Glutamatergic neuron (in vitro differentiated cells): ENCODE results near the gene NT5C1A. TPM values are rescaled to one million over a fixed set of nuclear protein-coding genes. Genes with fewer than 3 reads are reported as not detected.

ENCODE experiments used
- DNase-seq: peaks from one replicate; pipeline ENCODE4 v3.0.0; 2022
- H3K27ac Mint-ChIP-seq: one replicate; pipeline ENCODE4 v1.8.0; 2020; ENCODE audit warnings: mild to moderate bottlenecking, mixed read lengths, inconsistent platforms; ENCODE audit not compliant: unreplicated experiment
- H3K27me3 Mint-ChIP-seq: one replicate; pipeline ENCODE4 v1.8.0; 2020; ENCODE audit warnings: mild to moderate bottlenecking, moderate library complexity, mixed read lengths, inconsistent platforms; ENCODE audit not compliant: unreplicated experiment
- H3K36me3 Mint-ChIP-seq: one replicate; pipeline ENCODE4 v1.8.0; 2020; ENCODE audit warnings: mild to moderate bottlenecking, mixed read lengths, inconsistent platforms; ENCODE audit not compliant: unreplicated experiment
- H3K4me1 Mint-ChIP-seq: one replicate; pipeline ENCODE4 v1.8.0; 2020; ENCODE audit warnings: mild to moderate bottlenecking, low read depth, mixed read lengths, inconsistent platforms; ENCODE audit not compliant: unreplicated experiment
- H3K4me3 Mint-ChIP-seq: one replicate; pipeline ENCODE4 v1.8.0; 2020; ENCODE audit warnings: mild to moderate bottlenecking, mixed read lengths, inconsistent platforms; ENCODE audit not compliant: unreplicated experiment
- H3K9me3 Mint-ChIP-seq: one replicate; pipeline ENCODE4 v1.8.0; 2020; ENCODE audit warnings: mild to moderate bottlenecking, moderate library complexity, mixed read lengths, inconsistent platforms; ENCODE audit not compliant: unreplicated experiment
- long read RNA-seq: library from polyadenylated mRNA; unstranded; transcript quantifications from one replicate; pipeline ENCODE4 v2.0.0, GENCODE V29; 2020; ENCODE audit not compliant: unreplicated experiment
- total RNA-seq: library from RNA; stranded (reverse); fragmentation: NEBNext Ultra II Directional; extraction: Animal tissue kit (Norgen Biotek cat#: 25700); gene quantifications from one replicate; pipeline ENCODE4 v1.2.1, GENCODE V29; 2021; ENCODE audit not compliant: unreplicated experiment
- TF ChIP-seq, protein P1 (sequence below): fragments of 200-600 bp; sonication (generic); IDR thresholded peaks from one replicate; pipeline ENCODE4 v1.5.0; 2021; ENCODE audit not compliant: partially characterized antibody, unreplicated experiment

Gene NT5C1A
- not detected for total RNA-seq
- long read RNA-seq = 0 reads

DNA sequence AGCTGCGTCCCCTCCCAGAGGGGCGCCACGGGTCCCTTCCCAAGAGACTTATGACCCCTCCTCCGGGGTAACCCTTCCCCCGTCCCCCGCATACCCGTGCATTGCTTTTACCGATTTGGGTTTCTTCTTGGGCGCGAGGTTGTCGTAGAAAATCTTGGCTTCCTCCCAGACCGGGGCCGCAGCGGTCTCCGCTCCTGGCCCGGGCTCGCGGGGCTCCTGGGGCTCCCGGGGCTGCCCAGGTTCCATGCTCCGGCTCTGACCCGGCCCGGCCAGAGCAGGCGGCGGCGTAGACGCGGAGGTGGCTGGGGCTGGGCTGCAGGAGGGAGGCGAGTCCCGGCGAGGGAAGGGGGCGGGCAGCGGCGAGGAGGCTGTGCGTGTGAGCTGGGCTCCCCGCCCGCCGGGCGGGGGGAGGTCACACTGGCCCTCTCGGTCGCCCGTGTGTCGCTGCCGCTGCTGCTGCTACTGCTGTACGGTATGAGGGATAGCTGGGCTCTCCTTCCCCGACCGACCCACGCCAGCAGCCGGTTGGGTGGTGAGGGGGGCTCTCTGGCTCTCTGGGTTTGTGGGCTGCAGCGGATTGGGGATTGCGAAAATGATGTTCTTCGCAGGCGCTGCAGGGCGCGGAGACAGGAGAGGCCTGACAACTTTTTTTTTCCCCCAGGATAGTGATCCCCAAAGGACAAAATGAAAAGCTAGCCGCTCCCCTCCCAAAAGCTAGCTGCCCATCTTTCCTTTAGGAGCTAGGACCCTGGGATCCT, at the start of gene NT5C1A:
NT5C1A (minus strand) TSS at position 315 of the 758 bp plus-strand sequence; CDS start at position 246, 69 bp downstream.
- Mint-ChIP-seq H3K9me3 (peaks cover 10% of the 10 kb centered on the region), H3K27ac (no peak within 1 kb of the TSS), H3K27me3 (peaks cover 40% of the 10 kb centered on the region), H3K4me3 (peak within 1 kb of the TSS; percentile 87), H3K4me1 (peaks cover 1% of the 10 kb centered on the region), H3K36me3 (peaks cover 6% of the 10 kb centered on the region)
- TF ChIP-seq, protein P1, sequence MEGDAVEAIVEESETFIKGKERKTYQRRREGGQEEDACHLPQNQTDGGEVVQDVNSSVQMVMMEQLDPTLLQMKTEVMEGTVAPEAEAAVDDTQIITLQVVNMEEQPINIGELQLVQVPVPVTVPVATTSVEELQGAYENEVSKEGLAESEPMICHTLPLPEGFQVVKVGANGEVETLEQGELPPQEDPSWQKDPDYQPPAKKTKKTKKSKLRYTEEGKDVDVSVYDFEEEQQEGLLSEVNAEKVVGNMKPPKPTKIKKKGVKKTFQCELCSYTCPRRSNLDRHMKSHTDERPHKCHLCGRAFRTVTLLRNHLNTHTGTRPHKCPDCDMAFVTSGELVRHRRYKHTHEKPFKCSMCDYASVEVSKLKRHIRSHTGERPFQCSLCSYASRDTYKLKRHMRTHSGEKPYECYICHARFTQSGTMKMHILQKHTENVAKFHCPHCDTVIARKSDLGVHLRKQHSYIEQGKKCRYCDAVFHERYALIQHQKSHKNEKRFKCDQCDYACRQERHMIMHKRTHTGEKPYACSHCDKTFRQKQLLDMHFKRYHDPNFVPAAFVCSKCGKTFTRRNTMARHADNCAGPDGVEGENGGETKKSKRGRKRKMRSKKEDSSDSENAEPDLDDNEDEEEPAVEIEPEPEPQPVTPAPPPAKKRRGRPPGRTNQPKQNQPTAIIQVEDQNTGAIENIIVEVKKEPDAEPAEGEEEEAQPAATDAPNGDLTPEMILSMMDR = no peak
- peak; percentile 43 for DNase-seq

DNA sequence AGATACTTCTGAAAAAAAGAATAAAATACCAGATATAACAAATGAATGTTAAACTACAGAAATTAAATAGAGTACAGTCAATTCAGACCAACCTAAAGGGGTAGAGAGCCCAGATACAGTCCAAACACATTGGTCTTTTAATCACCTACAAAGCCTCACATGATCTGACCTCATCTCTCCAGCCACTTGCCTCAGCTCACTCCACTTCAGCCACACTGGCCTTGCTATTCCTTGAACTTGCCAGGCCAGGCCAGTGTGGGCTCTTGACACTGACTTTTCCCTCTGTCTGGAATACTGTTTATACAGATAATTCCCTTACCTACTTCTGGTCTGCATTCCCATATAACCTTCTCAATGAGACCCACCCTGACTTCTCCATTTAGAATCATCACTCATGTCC, 49.8 kb upstream of the NT5C1A start:
- Mint-ChIP-seq H3K9me3 (no peaks in the 10 kb centered on the region), H3K4me1 (no peaks in the 10 kb centered on the region), H3K4me3 (no peak overlapping the region), H3K27me3 (peaks cover 17% of the 10 kb centered on the region), H3K36me3 (no peaks in the 10 kb centered on the region), H3K27ac (no peak overlapping the region)
- DNase-seq = no peak
- TF ChIP-seq, protein P1 = no peak

DNA sequence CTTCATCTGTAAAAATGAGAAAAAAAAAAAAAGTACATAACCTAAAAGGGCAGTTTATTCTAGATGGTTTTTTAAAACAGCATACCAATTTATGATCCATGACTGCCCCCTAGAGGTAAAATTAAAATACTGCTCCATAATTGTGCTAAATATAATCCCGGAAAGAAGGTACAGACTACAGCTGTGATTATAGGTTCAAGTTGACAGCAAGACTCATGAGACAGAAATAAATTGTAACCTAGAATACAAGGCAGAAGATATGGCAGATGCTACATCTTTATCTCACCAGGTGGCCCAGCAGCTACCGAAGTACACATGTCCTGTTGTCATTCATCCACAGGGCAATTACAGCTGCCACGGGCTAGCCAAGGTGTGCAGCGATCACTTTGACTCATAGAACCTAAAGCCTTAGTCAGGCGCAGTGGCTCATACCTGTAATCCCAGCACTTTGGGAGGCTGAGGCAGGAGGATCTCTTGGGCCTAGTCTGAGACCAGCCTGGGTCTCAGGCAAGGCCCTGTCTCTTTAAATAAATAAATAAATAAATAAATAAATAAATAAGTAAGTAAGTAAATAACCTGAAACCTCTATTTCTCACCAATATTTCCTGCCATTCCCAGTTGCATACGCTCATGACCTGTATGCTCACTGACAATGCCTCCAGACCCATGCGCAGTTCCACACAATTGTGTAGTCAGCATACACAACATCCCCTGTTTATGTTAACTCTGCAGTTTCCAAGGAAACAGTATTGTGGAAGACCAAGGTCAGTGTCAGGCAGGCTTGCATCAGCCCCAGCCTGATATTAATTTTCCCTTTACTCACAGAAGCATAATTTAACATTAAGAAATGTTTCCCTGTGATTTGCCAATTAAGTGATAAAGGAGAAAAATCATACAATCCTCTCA, 48.4 kb upstream of the NT5C1A start:
- DNase-seq = no peak
- TF ChIP-seq, protein P1 = peak; percentile 83
- no peaks in the 10 kb centered on the region for H3K4me1 Mint-ChIP-seq
- no peak overlapping the region for H3K27ac Mint-ChIP-seq
- no peaks in the 10 kb centered on the region for H3K36me3 Mint-ChIP-seq
- H3K9me3 Mint-ChIP-seq = no peaks in the 10 kb centered on the region
- H3K4me3 Mint-ChIP-seq = no peak overlapping the region
- peaks cover 16% of the 10 kb centered on the region for H3K27me3 Mint-ChIP-seq

DNA sequence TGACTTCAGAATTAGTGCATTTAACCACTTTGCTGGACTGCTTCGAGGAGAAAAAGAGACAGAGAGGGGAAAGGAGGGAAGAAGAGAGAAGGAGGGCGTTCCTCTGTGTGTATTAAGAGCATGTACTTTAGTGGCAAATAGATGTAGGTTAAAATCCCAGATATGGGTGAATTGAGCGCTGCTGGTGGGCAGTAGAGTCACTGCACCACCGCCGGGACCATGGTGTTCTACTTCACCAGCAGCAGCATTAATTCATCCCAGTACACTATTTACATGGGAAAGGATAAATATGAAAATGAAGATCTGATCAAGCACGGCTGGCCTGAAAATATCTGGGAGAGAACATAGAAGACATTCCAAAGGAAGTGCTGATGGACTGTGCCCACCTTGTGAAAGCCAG, 45.9 kb upstream of the NT5C1A start:
- TF ChIP-seq, protein P1 = no peak
- H3K4me1 Mint-ChIP-seq = no peaks in the 10 kb centered on the region
- no peak overlapping the region for H3K27ac Mint-ChIP-seq
- no peaks in the 10 kb centered on the region for H3K36me3 Mint-ChIP-seq
- no peak for DNase-seq
- peaks cover 7% of the 10 kb centered on the region for H3K27me3 Mint-ChIP-seq
- no peak overlapping the region for H3K4me3 Mint-ChIP-seq
- H3K9me3 Mint-ChIP-seq = no peaks in the 10 kb centered on the region
